Body of pancreas (tissue), 4 donors: Measurements from ENCODE around the gene AWAT2.

Experiments used
- POLR2A ChIP-seq, 3 donors: fragments of 450-650 bp; IDR thresholded peaks; one replicate each; pipeline ENCODE4 v1.6.1; 2016; ENCODE audit warnings: antibody characterized with exemption in 3 of 3, mild to moderate bottlenecking in 2 of 3
- TF ChIP-seq, protein P1 (sequence below), 7 experiments: fragments of 450-650 bp in 4 of 7; fragments of 200-600 bp in 3 of 7; sonication (generic) in 3 of 7; IDR thresholded peaks; one replicate each; pipeline ENCODE4 v1.5.1; 2016 to 2019; ENCODE audit warnings: antibody characterized with exemption in 7 of 7

DNA sequence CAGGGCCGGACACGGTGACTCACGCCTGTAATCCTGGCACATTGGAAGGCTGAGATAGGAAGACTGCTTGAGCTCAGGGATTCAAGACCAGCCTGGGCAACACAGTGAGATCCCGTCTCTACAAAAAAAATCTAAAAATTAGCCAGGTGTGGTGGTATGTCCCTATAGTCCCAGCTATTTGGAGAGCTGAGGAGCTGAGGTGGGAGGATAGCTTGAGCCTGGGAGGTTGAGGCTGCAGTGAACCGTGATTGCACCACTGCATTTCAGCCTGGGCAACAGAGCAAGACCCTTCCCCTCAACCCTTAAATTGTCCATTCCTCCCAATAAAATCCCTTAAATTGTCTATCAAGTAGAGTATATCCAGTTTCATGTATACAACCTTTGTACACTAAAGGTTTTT lies 29.6 kb upstream of the AWAT2 start:
- TF ChIP-seq, protein P1, sequence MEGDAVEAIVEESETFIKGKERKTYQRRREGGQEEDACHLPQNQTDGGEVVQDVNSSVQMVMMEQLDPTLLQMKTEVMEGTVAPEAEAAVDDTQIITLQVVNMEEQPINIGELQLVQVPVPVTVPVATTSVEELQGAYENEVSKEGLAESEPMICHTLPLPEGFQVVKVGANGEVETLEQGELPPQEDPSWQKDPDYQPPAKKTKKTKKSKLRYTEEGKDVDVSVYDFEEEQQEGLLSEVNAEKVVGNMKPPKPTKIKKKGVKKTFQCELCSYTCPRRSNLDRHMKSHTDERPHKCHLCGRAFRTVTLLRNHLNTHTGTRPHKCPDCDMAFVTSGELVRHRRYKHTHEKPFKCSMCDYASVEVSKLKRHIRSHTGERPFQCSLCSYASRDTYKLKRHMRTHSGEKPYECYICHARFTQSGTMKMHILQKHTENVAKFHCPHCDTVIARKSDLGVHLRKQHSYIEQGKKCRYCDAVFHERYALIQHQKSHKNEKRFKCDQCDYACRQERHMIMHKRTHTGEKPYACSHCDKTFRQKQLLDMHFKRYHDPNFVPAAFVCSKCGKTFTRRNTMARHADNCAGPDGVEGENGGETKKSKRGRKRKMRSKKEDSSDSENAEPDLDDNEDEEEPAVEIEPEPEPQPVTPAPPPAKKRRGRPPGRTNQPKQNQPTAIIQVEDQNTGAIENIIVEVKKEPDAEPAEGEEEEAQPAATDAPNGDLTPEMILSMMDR (IDR thresholded peaks at IDR 0.05): no peak
- TF ChIP-seq POLR2A (IDR thresholded peaks at IDR 0.05): no peak
